K562 (cell line): ENCODE data around the gene ACAA2. TPM values are rescaled to one million over a fixed set of nuclear protein-coding genes. Genes with fewer than 3 reads are reported as not detected.

Experiments
- ATAC-seq: fragments of 200-7000 bp; cut with Tn5 transposase; 3 replicates; pipeline ENCODE4 v1.9.1; 2020; ENCODE audit warnings: moderate library complexity
- BruUV-seq: library from RNA; stranded (reverse); fragments of 400-500 nt; replicated peaks from 2 replicates; lab custom pipeline; 2021; lab: Mats Ljungman, UMichigan
- CTCF ChIA-PET: fragments of 300-600 bp; formaldehyde crosslinking; extraction: SDS; loops from one replicate; lab custom pipeline; 2021; ENCODE audit warnings: low intra/inter-chr PET ratio; lab: Yijun Ruan, JAX
- POLR2A ChIA-PET: fragments of 300-600, 350-650 bp; sonication (Branson Sonifier 250); formaldehyde crosslinking; extraction: SDS; loops from one replicate; lab custom pipeline; 2021; ENCODE audit warnings: antibody characterized with exemption, inconsistent platforms; lab: Yijun Ruan, JAX
- DNase-seq, 4 experiments: peaks; one replicate each; pipeline versions ENCODE4 v3.0.0 to v3.0.0-alpha.2; 2011 to 2018; ENCODE audit warnings: low spot score in 3 of 4, mixed read lengths in 3 of 4; ENCODE audit errors: extremely low read depth in 1 of 4
- FAIRE-seq: peaks from 2 replicates; lab custom pipeline; 2011; peaks lifted over from hg19 to GRCh38; lab: Jason Lieb, UNC
- H2AFZ ChIP-seq: 2 replicates; pipeline ENCODE4 v1.6.0; 2011; ENCODE audit warnings: low read depth, low read length, control low read depth, inconsistent platforms
- H3K27ac ChIP-seq: fragments of 200-600 bp; 3 replicates; pipeline ENCODE4 v1.8.0; 2011; ENCODE audit warnings: low read depth, mild to moderate bottlenecking, control low read depth, inconsistent platforms, low read length, moderate library complexity, mixed read lengths; ENCODE audit errors: extremely low read depth
- H3K27me3 ChIP-seq, 2 experiments: fragments of 300-600 bp in 1 of 2; 2 replicates in 1 of 2; 3 replicates in 1 of 2; pipeline versions ENCODE4 v1.6.0 to v1.8.0; 2011; ENCODE audit warnings: inconsistent platforms in 2 of 2, low read length in 2 of 2, mild to moderate bottlenecking in 1 of 2, mixed read lengths in 1 of 2, moderate library complexity in 1 of 2; ENCODE audit not compliant: control insufficient read depth in 2 of 2, insufficient read depth in 2 of 2
- H3K36me3 ChIP-seq: fragments of 300-600 bp; 3 replicates; pipeline ENCODE4 v1.8.0; 2011; ENCODE audit warnings: mild to moderate bottlenecking, low read length, inconsistent platforms; ENCODE audit not compliant: control insufficient read depth, insufficient read depth
- H3K4me1 ChIP-seq, 2 experiments: fragments of 200-600 bp in 1 of 2; replicated peaks in 1 of 2; 2 replicates in 1 of 2; 3 replicates in 1 of 2; pipeline versions ENCODE4 v1.5.1 to v1.8.0; 2011; ENCODE audit warnings: inconsistent platforms in 2 of 2, low read length in 2 of 2, mild to moderate bottlenecking in 1 of 2, mixed read lengths in 1 of 2, moderate library complexity in 1 of 2; ENCODE audit not compliant: control insufficient read depth in 2 of 2, insufficient read depth in 2 of 2
- H3K4me2 ChIP-seq: 2 replicates; pipeline ENCODE4 v1.6.1; 2011; ENCODE audit warnings: low read length, control low read depth, inconsistent platforms, mixed read lengths; ENCODE audit not compliant: insufficient read depth
- H3K4me3 ChIP-seq: fragments of 200-600 bp; sonication (generic), shearing (Covaris generic); 2 replicates; pipeline ENCODE4 v1.5.1; 2016; ENCODE audit warnings: control low read depth, inconsistent platforms
- H3K79me2 ChIP-seq: fragments of 200-600 bp; 3 replicates; pipeline ENCODE4 v1.8.0; 2011; ENCODE audit warnings: low read length, inconsistent platforms; ENCODE audit not compliant: control insufficient read depth, insufficient read depth
- H3K9ac ChIP-seq, 2 experiments: 2 replicates each; pipeline versions ENCODE4 v1.6.0 to v1.6.1; 2011; ENCODE audit warnings: low read depth in 2 of 2, low read length in 2 of 2, control low read depth in 1 of 2, inconsistent platforms in 1 of 2, mild to moderate bottlenecking in 1 of 2, mixed read lengths in 1 of 2; ENCODE audit not compliant: insufficient read depth in 1 of 2
- H3K9me1 ChIP-seq: one replicate; pipeline ENCODE4 v1.6.0; 2011; ENCODE audit warnings: inconsistent platforms, mild to moderate bottlenecking, low read length, moderate library complexity; ENCODE audit not compliant: control insufficient read depth, insufficient read depth
- H3K9me3 ChIP-seq: replicated peaks from 2 replicates; pipeline ENCODE4 v1.5.1; 2011; ENCODE audit warnings: low read depth, low read length, inconsistent platforms; ENCODE audit not compliant: control insufficient read depth, insufficient read depth
- H4K20me1 ChIP-seq: replicated peaks from 2 replicates; pipeline ENCODE4 v1.6.1; 2011; ENCODE audit warnings: low read length, inconsistent platforms, mixed read lengths; ENCODE audit not compliant: control insufficient read depth, insufficient read depth
- CTBP1 ChIP-seq: fragments of 450-650 bp; IDR thresholded peaks from 2 replicates; pipeline ENCODE4 v1.6.1; 2016; ENCODE audit warnings: borderline replicate concordance
- DDX20 ChIP-seq: fragments of 450-650 bp; IDR thresholded peaks from 2 replicates; pipeline ENCODE4 v1.6.1; 2016; ENCODE audit warnings: missing genetic modification characterization, low read depth, mild to moderate bottlenecking, missing compliant biosample characterization, moderate library complexity
- XRCC5 ChIP-seq: fragments of 200-400 bp; formaldehyde crosslinking; IDR thresholded peaks from 2 replicates; pipeline ENCODE4 v1.6.1; 2017; ENCODE audit warnings: low read depth, mild to moderate bottlenecking, low read length
- ZC3H4 ChIP-seq: sonication (generic); formaldehyde crosslinking; IDR thresholded peaks from 2 replicates; pipeline ENCODE4 v1.9.0; 2021; ENCODE audit warnings: missing genetic modification reagents, borderline replicate concordance
- WGBS: fragments of 100-300 bp; shearing (Covaris generic); methylation state at CpG from one replicate; pipeline ENCODE4 v1.1.6; 2016; ENCODE audit warnings: low coverage, mixed read lengths; ENCODE audit not compliant: insufficient coverage; ENCODE audit errors: missing lambda C conversion rate; 5-methylcytosine and 5-hydroxymethylcytosine counted together
- in situ Hi-C: fragments of 300-500 bp; cut with MboI; formaldehyde crosslinking; loops from 4 replicates; pipeline ENCODE4 v1.15.0; 2018; ENCODE audit warnings: inconsistent platforms, mixed read lengths
- intact Hi-C: fragments of 100-400 bp; cut with micrococcal nuclease; formaldehyde crosslinking; loops from 2 replicates; pipeline ENCODE4 v1.14.2; 2022
- polyA plus RNA-seq, 8 experiments: library from polyadenylated mRNA; depleted of rRNA in 4 of 8; stranded (reverse) in 5 of 8; unstranded in 3 of 8; fragments of >200 nt; fragmentation: Nextera tagmentation in 2 of 8; fragmentation: Illumina TruSeq in 1 of 8; extraction: Ambion mirVana in 2 of 8; extraction: Trizol in 1 of 8; gene quantifications; 2 replicates each; pipeline versions ENCODE4 v1.2.1 to v1.2.3, GENCODE V29; 2011 to 2014; ENCODE audit warnings: inconsistent platforms in 1 of 8, missing spikeins in 1 of 8
- total RNA-seq, 7 experiments: library from RNA; depleted of rRNA in 6 of 7; stranded (reverse); fragments of >200 nt in 6 of 7; fragmentation: Illumina TruSeq in 2 of 7; extraction: Trizol in 2 of 7; gene quantifications; 2 replicates each; pipeline versions ENCODE4 v1.2.1 to v1.2.3, GENCODE V29; 2011 to 2021; ENCODE audit warnings: low replicate concordance in 1 of 7

Gene ACAA2
- total and polyA plus RNA-seq, 9 of the 15 experiments (the other 6 are each of a cell fraction or from before 2014, with no cell fraction given): 13.2 to 31.5 (median 21.7) TPM

- intact Hi-C loops: no loop called here
- FAIRE-seq: no peak
- BruUV-seq: no TSS peak
- H3K4me2 ChIP-seq: no peak overlapping the region
- no peak overlapping the region for H3K27ac ChIP-seq
- peaks cover 0 to 9% of the 10 kb centered on the region in 2 experiments; a peak in 2 of 5 replicates for H3K27me3 ChIP-seq
- peaks cover 0 to 3% of the 10 kb centered on the region in 2 experiments; a peak in 3 of 5 replicates for H3K4me1 ChIP-seq
- no peak overlapping the region for H3K9ac ChIP-seq
- H3K79me2 ChIP-seq: no peaks in the 10 kb centered on the region
- no peak overlapping the region for H2AFZ ChIP-seq
- ChIA-PET CTCF (no interaction called here), POLR2A (no interaction called here)
- no peaks in the 10 kb centered on the region for H4K20me1 ChIP-seq
- 19% methylated on average over 6 of the region's 9 CpGs for WGBS
- no peak for ATAC-seq
- H3K4me3 ChIP-seq: no peak overlapping the region
- no peaks in the 10 kb centered on the region for H3K36me3 ChIP-seq
- DNase-seq: no peak
- TF ChIP-seq ZC3H4: no peak
- no peak for TF ChIP-seq DDX20 (tag)
- no peaks in the 10 kb centered on the region for H3K9me3 ChIP-seq
- in situ Hi-C loops: no loop called here
- peaks cover 2% of the 10 kb centered on the region for H3K9me1 ChIP-seq
Observed at GRCh38 chr18:49756671-49757362, 56.5 kb downstream of the ACAA2 start.

GRCh38 chr18:49756135-49756534 lies 57.2 kb downstream of the ACAA2 start:
- ATAC-seq: no peak
- Histone ChIP-seq H3K9ac (no peak overlapping the region), H4K20me1 (no peaks in the 10 kb centered on the region), H2AFZ (no peak overlapping the region), H3K27me3 (peaks cover 0 to 16% of the 10 kb centered on the region in 2 experiments; a peak in 2 of 5 replicates), H3K36me3 (no peaks in the 10 kb centered on the region), H3K9me3 (no peaks in the 10 kb centered on the region), H3K4me3 (no peak overlapping the region), H3K9me1 (peaks cover 2% of the 10 kb centered on the region), H3K79me2 (no peaks in the 10 kb centered on the region), H3K27ac (no peak overlapping the region), H3K4me2 (no peak overlapping the region), H3K4me1 (peaks cover 0 to 3% of the 10 kb centered on the region in 2 experiments; a peak in 3 of 5 replicates)
- TF ChIP-seq CTBP1 (no peak), XRCC5 (no peak)
- no peak for DNase-seq
- no peak for FAIRE-seq
- ChIA-PET CTCF (no interaction called here), POLR2A (interaction anchor here (0.7 kb wide), 1 partner anchor 571 kb away, joined by 3 read pairs; no protein-coding TSS in a partner anchor)
- in situ Hi-C loops (no loop called here), intact Hi-C loops (no loop called here)
- WGBS: 14% methylated on average over 6 of the region's 6 CpGs
- BruUV-seq: no TSS peak
